GM21825 (cell line): Measurements from ENCODE around the gene SCN10A.

Experiments used
- ATAC-seq: cut with Tn5 transposase; IDR thresholded peaks from one replicate; pipeline ENCODE4 v1.9.1; 2021; ENCODE audit warnings: mild to moderate bottlenecking, moderate library complexity; ENCODE audit not compliant: unreplicated experiment

The SCN10A gene

DNA sequence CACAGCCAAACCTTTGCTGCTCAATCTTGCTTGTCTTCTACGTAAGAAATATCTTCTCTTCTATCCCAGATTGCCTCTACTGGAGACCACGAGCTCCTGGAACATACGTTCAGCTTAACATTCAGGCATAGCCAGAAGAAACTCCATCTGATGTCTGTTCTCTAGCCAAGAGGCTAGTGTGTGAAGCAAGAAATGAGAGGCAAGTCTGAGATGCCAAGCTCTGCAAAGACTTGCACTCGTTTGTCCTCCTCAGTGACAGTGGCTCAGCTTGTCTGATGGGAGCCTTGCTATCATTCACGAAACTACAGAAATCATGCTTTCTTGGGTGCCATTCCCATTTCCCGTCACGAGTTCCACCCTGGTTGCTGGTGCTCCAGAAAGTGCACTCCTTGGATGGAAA is at the start of gene SCN10A:
Gene SCN10A, minus strand, starts transcription at position 192 of the 400 bp plus-strand sequence. CDS start 22,207 bp downstream, outside the sequence.
- ATAC-seq, result no peak

DNA sequence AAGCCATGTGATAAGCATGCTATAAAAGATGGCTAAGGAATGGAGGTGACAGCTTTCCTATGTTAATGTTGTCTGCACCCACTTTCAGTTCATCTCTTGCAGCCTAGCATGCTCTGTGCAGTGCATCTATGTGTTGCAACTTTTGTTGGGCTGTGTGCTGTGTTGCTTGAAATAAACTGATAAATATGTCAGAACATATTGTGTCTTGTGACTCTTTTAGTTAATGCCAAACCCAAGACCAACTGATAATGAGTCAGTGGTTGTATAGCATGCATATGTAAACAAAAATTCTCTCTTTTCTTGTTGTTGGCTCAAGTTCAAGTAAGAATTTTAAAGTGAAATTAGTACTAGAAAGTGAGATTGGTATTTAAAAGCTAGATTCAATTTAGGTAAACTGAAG is 37.0 kb upstream of the SCN10A start:
- ATAC-seq, result no peak

- ATAC-seq, result no peak
These were observed 27.9 kb upstream of the SCN10A start for GRCh38 chr3:38843898-38844297.

DNA sequence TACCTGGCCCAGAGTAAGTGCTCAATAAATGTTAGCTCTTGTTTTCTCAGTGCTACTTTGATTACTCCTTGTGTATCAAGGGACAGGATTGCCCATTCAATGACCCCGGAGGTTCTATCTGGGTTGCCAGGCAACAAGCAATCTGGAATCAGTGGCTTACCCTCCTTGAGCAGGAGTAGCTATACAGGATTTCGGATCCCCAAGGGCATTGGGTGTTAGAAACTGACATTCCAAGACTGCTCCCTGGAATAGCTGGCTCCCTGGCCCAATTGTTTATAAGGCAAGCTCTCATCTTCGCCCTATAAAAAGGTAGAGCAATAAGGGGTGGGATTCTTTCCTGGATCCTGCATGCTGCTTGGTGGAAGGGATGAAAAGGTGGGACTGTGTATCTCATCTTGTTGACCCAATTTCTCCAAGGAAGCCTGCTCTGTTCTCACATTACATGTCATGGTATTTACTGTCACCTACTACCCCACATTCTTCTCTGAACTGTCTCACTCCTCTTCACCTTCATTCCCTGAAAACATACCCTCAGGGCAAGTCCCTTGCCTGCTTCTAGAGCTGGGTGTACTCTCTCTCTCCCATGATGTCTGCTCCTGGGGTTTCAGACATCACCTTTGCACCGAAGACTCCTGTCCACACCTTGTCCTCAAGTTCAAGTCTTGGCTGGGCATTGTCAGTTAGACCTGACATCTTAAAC is 26.4 kb upstream of the SCN10A start:
- no peak for ATAC-seq

DNA sequence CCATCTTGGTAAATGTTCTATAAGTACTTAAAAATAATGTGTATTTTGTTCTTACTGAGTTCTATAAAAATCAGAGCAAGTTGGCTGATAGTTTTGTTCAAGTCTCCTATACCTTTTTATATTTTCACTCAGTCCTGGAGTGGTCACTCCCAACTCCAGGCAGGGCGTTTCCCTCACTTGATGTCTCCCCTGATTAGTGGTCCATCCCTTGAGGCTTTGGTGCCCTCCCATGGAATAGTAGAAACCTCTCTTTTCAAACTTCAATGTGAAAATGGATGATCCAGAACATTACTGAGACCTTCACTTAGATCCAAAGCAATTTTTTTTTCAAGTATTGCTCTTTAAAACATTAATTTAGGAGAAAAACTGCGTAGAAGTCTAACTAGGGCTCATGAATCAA is 25.0 kb upstream of the SCN10A start:
- no peak for ATAC-seq

DNA sequence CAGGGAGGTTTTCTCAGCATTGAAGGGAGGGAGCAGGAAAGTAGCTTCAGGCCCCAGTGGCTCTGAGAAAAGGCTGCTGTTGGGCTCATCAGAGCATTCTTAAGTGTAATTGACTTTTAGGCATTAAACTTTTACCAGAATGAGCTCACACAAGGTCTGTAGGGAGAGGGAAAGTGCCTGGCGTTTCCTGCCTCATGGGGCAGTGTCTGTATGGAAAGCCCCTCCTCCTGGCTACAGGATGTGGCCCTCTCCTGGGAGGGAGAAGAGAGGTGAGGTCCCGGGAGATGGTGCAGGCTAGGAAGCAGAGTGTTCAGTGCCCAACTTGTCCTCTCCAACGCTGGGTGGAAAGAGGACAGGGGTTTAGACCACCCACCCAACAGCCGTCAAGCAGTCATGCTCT is 21.3 kb upstream of the SCN10A start:
- ATAC-seq, result no peak

DNA sequence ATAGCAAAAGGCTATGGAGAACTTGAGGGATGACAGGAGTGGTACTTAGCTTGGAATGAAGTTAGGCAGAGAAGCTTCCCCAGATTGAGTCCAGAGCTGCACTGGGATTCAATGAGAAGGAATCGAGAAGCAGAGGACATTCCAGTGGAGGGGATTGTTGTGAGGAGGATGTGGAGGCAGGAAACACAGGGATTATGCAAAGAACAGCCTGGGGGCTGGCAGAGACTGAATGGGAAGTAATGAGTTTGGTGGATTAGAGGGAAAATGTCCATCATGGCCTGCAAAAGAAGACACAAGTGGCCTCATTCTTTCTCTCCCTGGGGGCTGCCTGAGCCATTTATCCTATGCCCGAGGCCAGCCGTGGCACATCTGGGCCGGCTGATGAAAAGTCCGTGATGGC is 20.5 kb upstream of the SCN10A start:
- ATAC-seq, result no peak

- no peak for ATAC-seq
These were observed 19.9 kb upstream of the SCN10A start for GRCh38 chr3:38835939-38836338.

- no peak for ATAC-seq
These were observed 18.7 kb upstream of the SCN10A start for GRCh38 chr3:38834717-38835116.

GRCh38 chr3:38834110-38834509 is 18.1 kb upstream of the SCN10A start:
- ATAC-seq, result no peak

DNA sequence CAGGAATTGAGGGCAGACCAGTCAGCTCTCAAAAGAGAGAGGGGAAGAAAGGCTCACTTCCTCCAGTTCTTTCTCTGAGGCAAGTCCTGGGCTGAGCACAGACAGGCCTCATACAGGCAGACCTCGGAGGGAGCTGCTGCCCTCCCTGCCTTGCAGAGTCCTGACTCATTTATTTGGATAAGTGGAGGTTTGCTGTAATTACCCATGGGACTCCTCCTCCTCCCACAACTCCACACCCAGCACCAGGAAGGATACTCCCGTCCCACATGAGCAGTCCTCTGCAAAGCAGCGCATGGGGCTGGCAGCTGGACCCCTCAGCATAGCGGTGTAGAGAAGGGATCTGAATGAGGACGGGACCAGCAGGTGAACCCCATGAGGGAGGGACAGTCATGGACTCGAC is 13.4 kb upstream of the SCN10A start:
- no peak for ATAC-seq

- ATAC-seq, result no peak
These were observed 12.7 kb upstream of the SCN10A start for GRCh38 chr3:38828681-38829080.

DNA sequence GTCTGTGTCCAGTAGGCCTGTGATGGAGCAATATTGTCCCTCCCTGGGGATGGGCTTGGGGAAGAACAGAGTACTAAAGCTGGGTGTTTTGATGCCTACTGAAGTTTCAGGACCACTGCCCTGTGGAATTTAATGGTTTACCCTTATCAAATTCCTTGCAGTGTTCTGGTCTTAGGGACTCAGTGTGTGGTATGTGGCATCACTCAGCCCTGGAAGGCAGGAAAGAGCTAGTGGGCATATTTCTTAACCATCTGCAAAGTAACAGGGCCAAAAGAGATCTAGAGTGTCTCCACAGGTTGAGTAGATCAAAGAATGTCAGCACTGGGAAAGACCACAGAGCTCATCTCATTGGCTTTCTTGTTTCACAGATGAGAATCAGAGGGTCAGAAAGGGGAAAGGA is 11.8 kb upstream of the SCN10A start:
- ATAC-seq, result no peak

GRCh38 chr3:38826001-38826400 is 10.0 kb upstream of the SCN10A start:
- no peak for ATAC-seq

DNA sequence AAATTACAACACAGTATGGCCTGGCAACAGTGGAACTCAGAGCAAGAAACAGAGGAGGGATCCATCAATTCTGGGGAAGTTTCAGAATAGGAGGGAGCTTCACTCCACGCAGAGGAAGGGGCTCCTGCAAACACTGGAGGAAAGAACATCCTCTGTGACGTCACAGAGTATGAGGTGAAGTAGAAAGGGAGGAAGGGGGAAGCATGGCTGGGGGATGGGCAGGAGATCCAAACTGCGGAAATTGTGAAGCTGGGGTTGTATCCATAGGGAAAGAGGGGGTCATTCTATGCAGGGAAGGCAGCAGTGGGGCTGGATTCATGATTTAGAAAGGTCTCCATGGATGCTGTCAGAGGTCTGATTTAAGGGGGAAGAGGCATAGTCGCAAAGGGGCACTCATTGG is 8.3 kb upstream of the SCN10A start:
- ATAC-seq, result no peak

DNA sequence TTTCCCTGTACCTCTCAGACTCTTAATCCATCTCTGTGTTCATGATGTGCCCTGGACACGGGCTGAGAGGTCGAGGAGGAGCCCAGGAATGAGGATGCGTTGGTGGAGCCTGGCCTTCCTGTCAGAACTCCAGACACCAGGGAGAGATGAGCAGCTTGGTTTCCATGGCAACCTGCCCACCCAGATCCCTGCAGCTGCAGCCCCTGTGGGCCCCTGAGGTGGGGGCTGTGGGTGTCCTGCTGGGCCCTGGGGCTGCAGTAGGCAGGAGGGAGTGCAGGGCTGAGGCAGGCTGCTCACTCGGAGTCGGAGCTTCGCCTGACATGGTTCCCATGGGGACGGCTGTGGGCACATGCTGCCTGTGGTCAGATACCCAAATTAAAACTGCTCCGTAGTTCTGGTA is 7.7 kb upstream of the SCN10A start:
- ATAC-seq, result no peak

DNA sequence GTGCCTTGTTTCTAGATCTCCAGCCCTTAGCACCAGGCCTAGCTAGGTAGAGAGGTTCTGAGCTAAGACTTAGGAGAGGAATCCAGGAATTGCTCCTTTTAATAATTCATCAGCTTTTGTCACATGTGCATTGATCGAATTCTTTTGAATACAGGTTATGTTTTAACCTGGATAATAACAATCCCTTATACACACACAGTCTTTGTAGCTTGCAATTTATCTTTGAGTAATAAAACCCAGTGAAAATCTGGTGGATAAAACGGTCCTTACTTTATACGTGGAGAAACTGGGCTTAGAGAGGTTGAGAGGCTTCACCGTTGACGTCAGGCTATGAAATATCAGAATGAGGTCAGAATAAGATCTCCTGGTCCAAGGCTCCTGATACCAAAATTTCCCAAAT is 7.2 kb upstream of the SCN10A start:
- ATAC-seq, result no peak

DNA sequence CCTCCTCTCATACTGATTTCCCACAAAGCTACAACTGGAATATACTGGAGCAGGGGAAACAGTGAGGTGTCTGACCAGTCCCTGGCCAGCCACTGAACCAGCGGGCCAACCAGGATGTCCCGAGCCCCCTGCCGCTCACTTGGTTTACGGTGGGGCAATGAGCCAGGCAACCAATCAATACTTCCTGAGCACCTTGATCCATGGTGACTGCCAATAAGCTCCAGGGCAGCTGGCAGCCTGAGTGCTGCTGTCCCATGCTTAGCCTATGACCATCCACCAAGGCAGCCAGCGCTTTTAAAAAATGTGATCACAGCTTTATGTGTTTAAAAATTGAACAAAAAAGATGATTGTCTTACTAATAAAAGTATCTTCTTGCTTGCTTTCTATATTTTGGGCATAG is 4.2 kb downstream of the SCN10A start:
- no peak for ATAC-seq

- no peak for ATAC-seq
These were observed 10.1 kb downstream of the SCN10A start for GRCh38 chr3:38805765-38806386.

DNA sequence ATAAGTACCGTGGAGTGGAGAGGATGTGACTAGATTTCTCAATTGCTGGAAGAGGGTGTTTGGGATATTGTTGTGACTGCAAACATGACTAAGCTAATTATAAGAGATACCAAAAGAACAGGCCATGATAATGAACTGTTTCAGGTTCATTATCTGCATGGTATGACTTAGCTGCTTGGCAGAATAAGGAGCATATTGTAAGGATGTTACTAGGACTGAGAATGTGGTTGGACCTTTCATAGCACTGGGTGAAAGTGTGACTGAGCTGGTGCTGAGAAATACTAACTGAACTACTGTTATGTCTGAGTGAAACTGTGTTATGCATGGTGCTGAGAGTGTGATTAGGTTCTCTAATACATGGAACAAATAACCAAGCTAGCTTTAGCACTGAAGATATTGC is 11.0 kb downstream of the SCN10A start:
- ATAC-seq, result no peak

GRCh38 chr3:38800511-38800910 is 15.5 kb downstream of the SCN10A start:
- ATAC-seq, result no peak

- no peak for ATAC-seq
These were observed 22.3 kb downstream of the SCN10A start for GRCh38 chr3:38793721-38794120.

DNA sequence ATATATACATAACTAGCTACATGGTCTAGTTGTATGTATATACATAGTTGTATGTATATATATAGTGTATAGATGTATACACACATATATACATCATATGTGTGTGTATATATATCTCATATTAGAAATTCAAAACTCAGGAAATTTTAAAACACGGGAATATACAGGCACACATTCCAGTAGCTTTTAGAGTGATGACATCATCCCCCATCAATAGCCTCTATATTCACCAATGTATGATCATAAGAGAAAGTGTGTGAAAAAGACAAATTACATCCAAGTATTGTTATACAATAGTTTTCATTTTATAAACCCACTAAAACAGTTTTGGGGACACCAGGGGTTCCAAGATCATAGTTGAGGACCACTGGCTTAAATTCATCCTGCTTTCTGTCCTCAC is 23.0 kb downstream of the SCN10A start:
- ATAC-seq, result no peak
